HG03520 (cell line): ENCODE results near the gene BHLHE23.

ENCODE experiments used
- ATAC-seq: cut with Tn5 transposase; IDR thresholded peaks from one replicate; pipeline ENCODE4 v1.9.1; 2021; ENCODE audit warnings: mild to moderate bottlenecking, moderate library complexity; ENCODE audit not compliant: unreplicated experiment

Gene BHLHE23

GRCh38 chr20:62993856-62994494 is 12.8 kb downstream of the BHLHE23 start:
- ATAC-seq: no peak

GRCh38 chr20:62991863-62992262 is 14.9 kb downstream of the BHLHE23 start:
- ATAC-seq: no peak

GRCh38 chr20:62991196-62991807 is 15.5 kb downstream of the BHLHE23 start:
- ATAC-seq: no peak

- ATAC-seq: no peak
Observed at GRCh38 chr20:62990306-62990825, 16.4 kb downstream of the BHLHE23 start.

GRCh38 chr20:62989201-62989601 is 17.6 kb downstream of the BHLHE23 start:
- no peak for ATAC-seq

GRCh38 chr20:62987114-62987513 is 19.6 kb downstream of the BHLHE23 start:
- no peak for ATAC-seq

- no peak for ATAC-seq
Observed at GRCh38 chr20:62986257-62986800, 20.4 kb downstream of the BHLHE23 start.

GRCh38 chr20:62985444-62985778 is 21.4 kb downstream of the BHLHE23 start:
- ATAC-seq: no peak

GRCh38 chr20:62984666-62985443 is 21.9 kb downstream of the BHLHE23 start:
- no peak for ATAC-seq

GRCh38 chr20:62983210-62983609 is 23.6 kb downstream of the BHLHE23 start:
- no peak for ATAC-seq

GRCh38 chr20:62982124-62983075 is 24.4 kb downstream of the BHLHE23 start:
- ATAC-seq: no peak

- no peak for ATAC-seq
Observed at GRCh38 chr20:62980970-62981369, 25.8 kb downstream of the BHLHE23 start.

GRCh38 chr20:62980380-62980960 is 26.3 kb downstream of the BHLHE23 start:
- ATAC-seq: no peak

GRCh38 chr20:62979876-62980373 is 26.8 kb downstream of the BHLHE23 start:
- ATAC-seq: no peak

- ATAC-seq: no peak
Observed at GRCh38 chr20:62979310-62979709, 27.5 kb downstream of the BHLHE23 start.

GRCh38 chr20:62978561-62978943 is 28.2 kb downstream of the BHLHE23 start:
- ATAC-seq: no peak

GRCh38 chr20:62977613-62978560 is 28.9 kb downstream of the BHLHE23 start:
- no peak for ATAC-seq

- no peak for ATAC-seq
Observed at GRCh38 chr20:62976886-62977285, 29.9 kb downstream of the BHLHE23 start.
